WI38 (cell line): ENCODE data around the gene NCOA1.

ENCODE experiments used
- H3K4me3 ChIP-seq: 2 replicates; pipeline ENCODE4 v1.5.1; 2011; ENCODE audit warnings: low read depth, mild to moderate bottlenecking, control low read depth, low read length
- TF ChIP-seq, protein P1 (sequence below): IDR thresholded peaks from 2 replicates; pipeline ENCODE4 v1.5.1; 2012; ENCODE audit warnings: low read depth, mild to moderate bottlenecking, control low read depth, low read length

The NCOA1 gene

DNA sequence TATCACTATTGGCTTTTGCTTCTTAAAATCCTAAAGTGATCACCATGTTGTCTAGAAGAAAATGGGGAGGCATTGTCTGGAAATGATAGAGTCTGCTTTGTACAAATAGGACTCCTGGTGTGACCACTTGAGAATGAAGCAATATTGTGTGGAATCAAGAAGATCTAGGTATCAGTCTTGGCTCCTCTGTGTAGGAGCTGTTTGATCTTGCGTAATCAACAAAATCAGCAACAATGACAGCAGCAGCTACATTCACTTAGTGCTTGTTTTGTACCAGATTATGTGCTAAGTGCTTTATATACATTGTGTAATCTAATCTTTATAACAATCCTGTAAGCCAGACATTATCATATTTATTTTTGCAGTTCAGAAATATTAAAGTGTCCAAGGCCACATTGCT is 17.8 kb downstream of the NCOA1 start:
- no peak overlapping the region for H3K4me3 ChIP-seq
- TF ChIP-seq, protein P1, sequence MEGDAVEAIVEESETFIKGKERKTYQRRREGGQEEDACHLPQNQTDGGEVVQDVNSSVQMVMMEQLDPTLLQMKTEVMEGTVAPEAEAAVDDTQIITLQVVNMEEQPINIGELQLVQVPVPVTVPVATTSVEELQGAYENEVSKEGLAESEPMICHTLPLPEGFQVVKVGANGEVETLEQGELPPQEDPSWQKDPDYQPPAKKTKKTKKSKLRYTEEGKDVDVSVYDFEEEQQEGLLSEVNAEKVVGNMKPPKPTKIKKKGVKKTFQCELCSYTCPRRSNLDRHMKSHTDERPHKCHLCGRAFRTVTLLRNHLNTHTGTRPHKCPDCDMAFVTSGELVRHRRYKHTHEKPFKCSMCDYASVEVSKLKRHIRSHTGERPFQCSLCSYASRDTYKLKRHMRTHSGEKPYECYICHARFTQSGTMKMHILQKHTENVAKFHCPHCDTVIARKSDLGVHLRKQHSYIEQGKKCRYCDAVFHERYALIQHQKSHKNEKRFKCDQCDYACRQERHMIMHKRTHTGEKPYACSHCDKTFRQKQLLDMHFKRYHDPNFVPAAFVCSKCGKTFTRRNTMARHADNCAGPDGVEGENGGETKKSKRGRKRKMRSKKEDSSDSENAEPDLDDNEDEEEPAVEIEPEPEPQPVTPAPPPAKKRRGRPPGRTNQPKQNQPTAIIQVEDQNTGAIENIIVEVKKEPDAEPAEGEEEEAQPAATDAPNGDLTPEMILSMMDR, result no peak

DNA sequence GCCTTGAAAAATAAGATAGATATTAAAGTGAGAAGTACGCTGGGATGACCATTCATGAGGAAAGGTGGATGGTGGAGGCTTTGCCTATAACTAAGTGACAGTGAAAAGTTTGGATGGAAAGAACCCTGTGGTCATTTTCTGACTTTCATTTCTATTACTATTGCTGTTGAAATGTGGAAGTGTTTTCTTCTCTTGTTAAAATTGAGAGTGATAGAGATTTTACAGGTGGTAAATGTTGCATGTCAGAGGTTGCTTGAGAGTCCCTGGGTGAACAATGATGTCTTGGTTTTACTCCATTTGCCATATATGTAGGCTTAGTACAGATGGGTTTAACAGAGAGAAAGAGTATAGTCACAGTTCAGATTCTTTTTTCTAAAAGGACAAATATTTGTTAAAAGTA is 18.4 kb downstream of the NCOA1 start:
- no peak overlapping the region for H3K4me3 ChIP-seq
- TF ChIP-seq, protein P1, result no peak

DNA sequence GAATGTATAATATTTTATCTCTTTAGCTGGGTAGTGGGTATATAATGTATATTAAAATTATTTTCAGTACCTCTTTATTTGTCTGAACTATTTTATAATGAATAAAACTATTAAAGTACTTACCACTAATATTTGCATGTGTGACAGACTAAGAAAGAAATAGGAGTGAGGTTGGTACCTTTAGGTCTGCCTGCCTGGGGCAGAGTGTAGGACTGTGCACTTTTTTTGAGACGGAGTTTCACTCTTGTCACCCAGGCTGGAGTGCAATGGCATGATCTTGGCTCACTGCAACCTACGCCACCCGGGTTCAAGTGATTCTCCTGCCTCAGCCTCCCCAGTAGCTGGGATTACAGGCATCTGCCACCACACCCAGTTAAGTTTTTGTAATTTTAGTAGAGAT is 18.8 kb downstream of the NCOA1 start:
- H3K4me3 ChIP-seq, result no peak overlapping the region
- TF ChIP-seq, protein P1, result no peak

DNA sequence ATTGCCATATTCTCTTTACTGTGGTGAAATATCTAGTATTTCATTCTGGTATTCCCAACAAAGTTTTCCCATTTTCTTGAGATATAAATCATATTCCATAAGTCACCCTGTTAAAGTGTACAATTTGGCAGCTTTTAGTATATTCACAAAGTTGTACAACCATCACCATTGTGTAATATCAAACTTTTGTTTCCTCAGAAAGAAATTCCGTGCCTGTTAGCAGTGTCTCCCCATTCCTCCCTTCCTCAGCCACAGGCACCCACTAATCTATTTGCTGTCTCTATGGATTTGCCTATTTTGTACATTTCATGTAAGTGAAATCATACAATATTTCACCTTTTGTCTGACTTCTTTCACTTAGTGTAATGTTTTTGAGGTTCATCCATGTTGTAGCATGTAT is 19.7 kb downstream of the NCOA1 start:
- no peak overlapping the region for H3K4me3 ChIP-seq
- TF ChIP-seq, protein P1, result no peak

DNA sequence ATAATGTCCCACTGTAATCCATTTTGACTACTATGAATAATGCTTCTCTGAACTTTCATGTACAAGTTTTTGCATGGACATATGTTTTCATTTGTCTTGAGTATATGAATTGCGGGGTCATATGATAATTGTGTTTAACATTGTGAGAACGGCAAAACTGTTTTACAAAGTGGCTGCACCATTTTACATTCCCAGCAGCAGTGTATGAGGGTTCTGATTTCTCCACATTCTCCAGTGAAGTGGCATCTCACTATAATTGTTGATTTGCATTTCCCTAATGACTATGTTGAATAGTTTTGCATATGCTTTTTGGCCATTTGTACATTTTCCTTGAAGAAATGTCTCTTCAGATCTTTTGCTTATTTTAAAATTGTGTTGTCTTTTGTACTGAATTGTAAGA is 20.1 kb downstream of the NCOA1 start:
- TF ChIP-seq, protein P1, result no peak
- H3K4me3 ChIP-seq, result no peak overlapping the region

DNA sequence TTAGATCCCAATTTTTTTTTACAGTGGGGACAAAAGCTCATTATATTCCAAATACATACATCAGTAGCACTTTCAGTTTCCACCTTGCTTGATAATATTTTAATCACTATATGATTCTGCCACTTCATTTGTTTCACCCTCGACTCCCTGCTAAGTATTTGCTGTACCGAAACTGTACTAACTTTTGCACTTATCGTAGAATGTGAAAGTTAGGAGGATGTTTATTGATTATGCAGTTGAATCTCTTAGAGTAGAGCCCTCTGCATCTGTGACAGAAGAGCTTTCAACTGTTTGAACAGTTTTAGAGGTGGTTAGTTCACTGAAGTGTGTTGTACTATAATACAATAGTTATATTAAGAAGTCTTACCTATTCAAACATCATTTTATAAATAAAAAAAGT is 20.8 kb downstream of the NCOA1 start:
- TF ChIP-seq, protein P1, result no peak
- no peak overlapping the region for H3K4me3 ChIP-seq

DNA sequence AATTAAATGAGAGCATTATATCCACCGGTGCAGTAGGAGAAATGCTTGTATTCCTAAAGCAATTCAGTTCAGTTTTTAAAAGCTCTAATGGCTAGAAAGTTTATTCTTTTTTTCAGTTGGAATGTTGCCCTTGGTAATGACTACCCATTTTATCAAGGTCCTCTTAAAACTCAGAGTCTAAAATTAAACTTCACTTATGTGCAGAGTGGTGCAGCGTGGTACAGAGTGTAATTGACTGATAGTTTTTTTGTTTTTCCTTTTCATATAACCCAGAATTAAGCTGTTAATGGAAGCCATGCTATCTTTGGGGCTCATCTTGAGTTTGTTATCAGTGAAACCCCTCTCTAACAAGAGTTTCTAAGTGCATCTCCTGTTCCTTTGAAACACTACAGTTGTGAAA is 21.4 kb downstream of the NCOA1 start:
- no peak overlapping the region for H3K4me3 ChIP-seq
- TF ChIP-seq, protein P1, result no peak

DNA sequence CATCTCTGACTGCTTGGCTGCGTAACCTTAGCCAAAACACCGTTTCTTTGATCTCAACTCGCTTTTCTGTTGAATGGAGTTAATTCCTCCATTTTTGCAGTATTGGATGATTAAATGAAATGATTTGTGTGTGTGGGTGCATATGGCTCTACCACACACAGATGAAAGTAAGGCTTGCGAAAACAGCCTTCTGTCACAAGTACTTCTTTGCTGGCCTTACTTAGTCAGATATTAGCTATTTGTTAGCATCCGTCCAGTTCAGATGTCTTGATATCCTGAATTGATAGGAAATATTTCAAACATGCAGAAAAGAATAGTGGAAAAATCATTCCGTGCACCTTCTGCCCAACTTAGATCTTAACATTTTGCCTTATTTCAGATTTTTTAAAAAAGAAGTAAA is 21.8 kb downstream of the NCOA1 start:
- TF ChIP-seq, protein P1, result no peak
- H3K4me3 ChIP-seq, result no peak overlapping the region
